Measurements from ENCODE around the gene TAGLN3.

- TF ChIP-seq CTCF (IDR thresholded peaks at IDR 0.05) (no peak), POLR2AphosphoS5 (IDR thresholded peaks at IDR 0.05) (no peak), EP300 (IDR thresholded peaks at IDR 0.05) (no peak)
Observed at GRCh38 chr3:111981457-111981763, 17.3 kb upstream of the TAGLN3 start.
